ENCODE measurements around the gene BCAS4.

GRCh38 chr20:50886184-50886790 lies 91.4 kb downstream of the BCAS4 start:
- TF ChIP-seq CTCF (IDR thresholded peaks at IDR 0.05; ENCODE audit: low read depth, low read length, poor library complexity, severe bottlenecking) (no peak), EZH2phosphoT487 (IDR thresholded peaks at IDR 0.05; ENCODE audit: borderline replicate concordance, low read length) (no peak)

All from DOHH2 (cell line).